OCI-LY7 (cell line): ENCODE measurements around the gene FOXP1. TPM values are rescaled to one million over a fixed set of nuclear protein-coding genes. Genes with fewer than 3 reads are reported as not detected.

Source experiments
- BruUV-seq: library from RNA; stranded (reverse); fragments of 400-500 nt; replicated peaks from 2 replicates; lab custom pipeline; 2021; lab: Mats Ljungman, UMichigan
- CTCF ChIA-PET: fragments of 300-600 bp; sonication (Branson Sonifier 250); formaldehyde crosslinking; loops from one replicate; lab custom pipeline; 2022; ENCODE audit warnings: antibody characterized with exemption; ENCODE audit not compliant: unreplicated experiment; lab: Charles Lee
- POLR2A ChIA-PET: fragments of 300-600 bp; sonication (Branson Sonifier 250); formaldehyde crosslinking; loops from one replicate; lab custom pipeline; 2022; ENCODE audit warnings: antibody characterized with exemption; lab: Charles Lee
- DNase-seq: peaks from one replicate; pipeline ENCODE4 v3.0.0-alpha.2; 2015; ENCODE audit warnings: low spot score
- H2AFZ ChIP-seq: fragments of 200-600 bp; sonication (generic), shearing (Covaris generic); 2 replicates; pipeline ENCODE4 v1.6.1; 2014; ENCODE audit warnings: mild to moderate bottlenecking, antibody characterized with exemption, low read length, moderate library complexity
- H3K27ac ChIP-seq: fragments of 200-600 bp; sonication (generic); 2 replicates; pipeline ENCODE4 v1.5.1; 2014; ENCODE audit warnings: mixed run types, low read depth, mild to moderate bottlenecking, moderate library complexity, low read length, inconsistent platforms; ENCODE audit not compliant: poor library complexity, severe bottlenecking
- H3K36me3 ChIP-seq: fragments of 200-600 bp; sonication (generic); 2 replicates; pipeline ENCODE4 v1.6.1; 2014; ENCODE audit warnings: mild to moderate bottlenecking, antibody characterized with exemption, low read length, moderate library complexity, mixed read lengths; ENCODE audit not compliant: insufficient read depth
- H3K4me1 ChIP-seq: fragments of 200-600 bp; sonication (generic); 2 replicates; pipeline ENCODE4 v1.5.1; 2014; ENCODE audit warnings: mild to moderate bottlenecking, low read length; ENCODE audit not compliant: insufficient read depth, poor library complexity, severe bottlenecking
- H3K4me2 ChIP-seq: fragments of 200-600 bp; sonication (generic); 2 replicates; pipeline ENCODE4 v1.6.1; 2014; ENCODE audit warnings: mild to moderate bottlenecking, low read length
- H3K4me3 ChIP-seq: fragments of 200-600 bp; sonication (generic); 2 replicates; pipeline ENCODE4 v1.5.1; 2014; ENCODE audit warnings: mild to moderate bottlenecking, low read depth, low read length; ENCODE audit not compliant: poor library complexity, severe bottlenecking
- H3K79me2 ChIP-seq: fragments of 200-600 bp; sonication (generic); 2 replicates; pipeline ENCODE4 v1.6.1; 2016; ENCODE audit warnings: low read depth, mild to moderate bottlenecking, low read length, moderate library complexity, mixed read lengths; ENCODE audit not compliant: insufficient read depth
- H3K9me2 ChIP-seq: fragments of 200-600 bp; sonication (generic); 2 replicates; pipeline ENCODE4 v1.6.1; 2016; ENCODE audit warnings: mild to moderate bottlenecking, low read length, mixed read lengths; ENCODE audit not compliant: insufficient read depth
- H3K9me3 ChIP-seq: fragments of 200-600 bp; sonication (generic); 2 replicates; pipeline ENCODE4 v1.6.1; 2014; ENCODE audit warnings: mild to moderate bottlenecking, mixed run types, low read length, mixed read lengths
- H4K20me1 ChIP-seq: fragments of 200-600 bp; sonication (generic); 2 replicates; pipeline ENCODE4 v1.6.1; 2014; ENCODE audit warnings: mild to moderate bottlenecking, antibody characterized with exemption, low read length, moderate library complexity, mixed read lengths; ENCODE audit not compliant: insufficient read depth
- EZH2phosphoT487 ChIP-seq: fragments of 200-600 bp; sonication (generic); IDR thresholded peaks from 2 replicates; pipeline ENCODE4 v1.6.1; 2018; ENCODE audit warnings: low read depth, borderline replicate concordance, mild to moderate bottlenecking, mixed run types, antibody characterized with exemption, low read length, moderate library complexity, mixed read lengths
- intact Hi-C: fragments of 100-400 bp; cut with micrococcal nuclease; formaldehyde crosslinking; loops from one replicate; pipeline ENCODE4 v1.10.0; 2022; ENCODE audit not compliant: unreplicated experiment
- total RNA-seq, 2 experiments: library from RNA; depleted of rRNA in 1 of 2; stranded (reverse); fragments of >200 nt in 1 of 2; shearing (Covaris generic) in 1 of 2; gene quantifications; 2 replicates each; pipeline ENCODE4 v1.2.3, GENCODE V29; 2014 to 2022
- TF ChIP-seq, protein P1 (sequence below): fragments of 200-600 bp; sonication (generic); conservative IDR thresholded peaks from 2 replicates; pipeline ENCODE4 v1.5.1; 2014; ENCODE audit warnings: mild to moderate bottlenecking, antibody characterized with exemption, low read length, moderate library complexity, mixed read lengths

Gene FOXP1
- total RNA-seq, 2 experiments from 2014 or later = 87.3 to 151 TPM

DNA sequence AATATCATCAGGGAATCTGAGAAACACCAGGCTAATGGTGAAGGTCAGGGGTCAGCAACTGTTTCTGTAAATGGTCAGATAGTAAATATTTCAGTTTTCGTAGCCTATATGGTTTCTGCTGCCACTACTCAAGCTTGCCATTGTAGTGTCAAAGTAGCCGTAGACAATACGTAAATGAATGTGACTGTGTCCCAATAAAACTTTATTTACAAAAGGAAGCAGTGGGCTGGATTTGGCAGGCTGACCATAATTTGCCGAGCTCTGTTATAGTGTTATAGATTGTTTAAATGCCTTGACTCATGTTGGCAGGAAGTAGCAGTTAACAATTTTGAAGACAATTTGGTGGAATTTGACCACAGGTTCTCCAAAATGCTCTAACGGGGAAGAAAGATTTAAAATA lies 548.2 kb downstream of the FOXP1 start:
- Histone ChIP-seq H3K9me2 (no peaks in the 10 kb centered on the region), H2AFZ (no peak overlapping the region), H3K27ac (no peak overlapping the region), H3K4me2 (no peak overlapping the region), H3K9me3 (no peaks in the 10 kb centered on the region), H3K4me1 (peaks cover 45% of the 10 kb centered on the region), H4K20me1 (peaks cover 4% of the 10 kb centered on the region; the same call in 1 of the 2 replicates), H3K4me3 (no peak overlapping the region), H3K36me3 (peaks cover 72% of the 10 kb centered on the region), H3K79me2 (peaks cover 9% of the 10 kb centered on the region; the same call in 1 of the 2 replicates)
- intact Hi-C loops = no loop called here
- no peak for DNase-seq
- CTCF ChIA-PET = no interaction called here
- TF ChIP-seq EZH2phosphoT487 = no peak
- TF ChIP-seq, protein P1, sequence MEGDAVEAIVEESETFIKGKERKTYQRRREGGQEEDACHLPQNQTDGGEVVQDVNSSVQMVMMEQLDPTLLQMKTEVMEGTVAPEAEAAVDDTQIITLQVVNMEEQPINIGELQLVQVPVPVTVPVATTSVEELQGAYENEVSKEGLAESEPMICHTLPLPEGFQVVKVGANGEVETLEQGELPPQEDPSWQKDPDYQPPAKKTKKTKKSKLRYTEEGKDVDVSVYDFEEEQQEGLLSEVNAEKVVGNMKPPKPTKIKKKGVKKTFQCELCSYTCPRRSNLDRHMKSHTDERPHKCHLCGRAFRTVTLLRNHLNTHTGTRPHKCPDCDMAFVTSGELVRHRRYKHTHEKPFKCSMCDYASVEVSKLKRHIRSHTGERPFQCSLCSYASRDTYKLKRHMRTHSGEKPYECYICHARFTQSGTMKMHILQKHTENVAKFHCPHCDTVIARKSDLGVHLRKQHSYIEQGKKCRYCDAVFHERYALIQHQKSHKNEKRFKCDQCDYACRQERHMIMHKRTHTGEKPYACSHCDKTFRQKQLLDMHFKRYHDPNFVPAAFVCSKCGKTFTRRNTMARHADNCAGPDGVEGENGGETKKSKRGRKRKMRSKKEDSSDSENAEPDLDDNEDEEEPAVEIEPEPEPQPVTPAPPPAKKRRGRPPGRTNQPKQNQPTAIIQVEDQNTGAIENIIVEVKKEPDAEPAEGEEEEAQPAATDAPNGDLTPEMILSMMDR = no peak
- no TSS peak for BruUV-seq
- POLR2A ChIA-PET = interaction anchor here (1.0 to 2.8 kb wide), 5 partner anchors 9 to 390 kb away, joined by 3 to 13 read pairs (median 4); no protein-coding TSS in a partner anchor

DNA sequence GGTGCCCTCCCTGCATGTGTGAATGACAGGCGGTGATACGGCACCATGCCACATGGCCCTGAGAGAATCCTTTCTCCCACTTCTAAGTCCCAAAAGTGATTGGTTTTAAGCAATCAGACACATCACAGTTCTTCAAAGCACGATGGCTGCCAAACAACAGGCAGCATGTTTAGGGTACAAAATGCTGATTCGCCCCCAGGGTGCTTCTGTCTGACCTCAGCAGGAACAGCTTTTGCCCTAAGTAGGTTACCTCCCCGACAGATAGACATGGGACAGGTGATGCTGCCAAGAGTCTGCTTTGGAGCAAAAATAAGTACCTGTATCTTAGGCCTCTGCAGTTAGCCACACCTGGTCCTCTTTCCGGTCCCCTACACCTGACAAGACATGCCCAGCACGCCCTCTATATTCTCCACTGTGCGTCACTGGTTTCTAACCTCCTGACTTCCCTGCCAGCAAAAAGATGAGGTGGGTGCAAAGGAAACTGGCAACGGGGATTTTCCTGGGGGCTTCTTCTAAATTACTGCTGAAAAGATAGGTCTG lies 549.8 kb downstream of the FOXP1 start:
- no TSS peak for BruUV-seq
- Histone ChIP-seq H3K36me3 (peaks cover 61% of the 10 kb centered on the region), H3K9me3 (no peaks in the 10 kb centered on the region), H3K79me2 (peaks cover 9% of the 10 kb centered on the region; the same call in 1 of the 2 replicates), H2AFZ (no peak overlapping the region), H4K20me1 (peaks cover 4% of the 10 kb centered on the region; the same call in 1 of the 2 replicates), H3K4me3 (no peak overlapping the region), H3K4me2 (no peak overlapping the region), H3K4me1 (peaks cover 45% of the 10 kb centered on the region), H3K9me2 (no peaks in the 10 kb centered on the region), H3K27ac (no peak overlapping the region)
- intact Hi-C loops = loop anchor here (2.0 kb wide), 1 partner anchor 31 kb away; no protein-coding TSS in a partner anchor
- TF ChIP-seq EZH2phosphoT487 = no peak
- TF ChIP-seq, protein P1 = no peak
- ChIA-PET CTCF (no interaction called here), POLR2A (interaction anchor here (1.2 to 2.8 kb wide), 2 partner anchors 23 to 26 kb away, joined by 3 to 13 read pairs; no protein-coding TSS in a partner anchor)
- DNase-seq = peak; percentile 25
